SK-N-SH (cell line): Measurements from ENCODE around the gene SAMD1.

Experiments
- EP300 ChIP-seq, 2 experiments: IDR thresholded peaks; 2 replicates each; pipeline versions ENCODE4 v1.4.0 to v1.6.1; 2012; ENCODE audit warnings: borderline replicate concordance in 1 of 2, low read depth in 1 of 2, low read length in 1 of 2
- EZH2phosphoT487 ChIP-seq: fragments of 200-600 bp; sonication (generic); IDR thresholded peaks from 2 replicates; pipeline ENCODE4 v1.6.1; 2017; ENCODE audit warnings: low read depth, mixed run types, mild to moderate bottlenecking, antibody characterized with exemption, moderate library complexity, borderline replicate concordance
- FOXJ3 ChIP-seq: sonication (generic); formaldehyde crosslinking; IDR thresholded peaks from 2 replicates; pipeline ENCODE4 v1.5.1; 2020; ENCODE audit warnings: mild to moderate bottlenecking, missing genetic modification reagents
- FOXM1 ChIP-seq: IDR thresholded peaks from 2 replicates; pipeline ENCODE4 v1.4.0; 2012; ENCODE audit warnings: low read depth, mild to moderate bottlenecking
- RXRA ChIP-seq: IDR thresholded peaks from 2 replicates; pipeline ENCODE4 v1.4.0; 2012; ENCODE audit warnings: low read depth, mild to moderate bottlenecking, borderline replicate concordance
- SIN3A ChIP-seq: IDR thresholded peaks from 2 replicates; pipeline ENCODE4 v1.6.1; 2012; ENCODE audit warnings: low read depth, mild to moderate bottlenecking, low read length, moderate library complexity, borderline replicate concordance
- SMC3 ChIP-seq: IDR thresholded peaks from 2 replicates; pipeline ENCODE4 v1.6.1; 2012; ENCODE audit warnings: low read depth, low read length, improper control_type of control experiment
- TF ChIP-seq, protein P1 (sequence below): IDR thresholded peaks from 2 replicates; pipeline ENCODE4 v1.4.0; 2012; ENCODE audit warnings: low read depth
- TF ChIP-seq, protein P2 (sequence below): fragments of 200-600 bp; sonication (generic); IDR thresholded peaks from 2 replicates; pipeline ENCODE4 v1.6.1; 2017; ENCODE audit warnings: antibody characterized with exemption, mild to moderate bottlenecking, moderate library complexity

DNA sequence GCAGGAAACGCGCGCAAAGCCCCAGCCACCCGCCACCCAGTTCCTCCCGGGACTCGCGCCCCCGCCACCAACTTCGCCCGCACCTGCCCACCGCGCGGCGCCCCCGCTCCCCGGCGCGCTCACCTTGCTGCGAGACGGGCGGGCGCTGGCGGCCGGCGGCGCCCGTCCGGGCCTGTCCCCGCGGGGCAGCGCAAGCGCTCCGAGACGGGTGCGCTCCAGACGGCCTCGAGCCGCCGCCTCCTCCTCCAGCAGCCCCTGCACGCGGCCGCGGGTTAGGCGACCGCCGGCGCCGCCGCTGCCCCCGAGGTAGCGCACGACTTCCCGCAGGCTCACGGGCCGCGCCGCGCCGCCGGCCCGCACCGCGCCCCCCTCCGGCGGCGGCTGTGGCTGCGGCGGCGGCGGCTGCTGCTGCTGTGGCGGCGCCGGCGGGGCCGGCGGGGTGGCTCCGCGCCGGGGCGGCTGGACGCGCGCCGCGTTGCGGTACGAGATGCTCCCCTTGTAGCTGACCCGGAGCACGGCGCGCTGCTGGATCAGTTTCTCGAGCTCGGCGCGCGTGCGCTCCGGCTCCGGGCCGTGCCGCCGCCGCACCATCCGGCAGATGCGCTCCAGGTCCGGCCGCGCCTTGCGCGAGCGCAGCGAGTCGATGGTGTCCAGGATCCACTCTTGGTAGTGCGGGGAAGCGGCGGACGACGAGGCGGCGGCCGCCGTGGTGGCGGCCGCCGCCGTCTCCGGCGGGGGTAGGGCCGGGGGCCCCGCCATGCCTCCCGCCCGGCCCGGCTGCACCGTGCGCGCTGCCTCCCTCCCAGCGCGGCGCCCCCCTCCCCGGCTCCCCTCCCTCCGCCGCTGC lies 666 bp downstream of the SAMD1 start:
- no peak for TF ChIP-seq EP300 (IDR thresholded peaks at IDR 0.05; ENCODE audit: borderline replicate concordance in 1 of 2, low read depth in 1 of 2, low read length in 1 of 2)
- TF ChIP-seq SIN3A = no peak
- no peak for TF ChIP-seq RXRA
- no peak for TF ChIP-seq FOXJ3
- TF ChIP-seq EZH2phosphoT487 = no peak
- TF ChIP-seq, protein P1, sequence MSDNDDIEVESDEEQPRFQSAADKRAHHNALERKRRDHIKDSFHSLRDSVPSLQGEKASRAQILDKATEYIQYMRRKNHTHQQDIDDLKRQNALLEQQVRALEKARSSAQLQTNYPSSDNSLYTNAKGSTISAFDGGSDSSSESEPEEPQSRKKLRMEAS = no peak
- TF ChIP-seq, protein P2, sequence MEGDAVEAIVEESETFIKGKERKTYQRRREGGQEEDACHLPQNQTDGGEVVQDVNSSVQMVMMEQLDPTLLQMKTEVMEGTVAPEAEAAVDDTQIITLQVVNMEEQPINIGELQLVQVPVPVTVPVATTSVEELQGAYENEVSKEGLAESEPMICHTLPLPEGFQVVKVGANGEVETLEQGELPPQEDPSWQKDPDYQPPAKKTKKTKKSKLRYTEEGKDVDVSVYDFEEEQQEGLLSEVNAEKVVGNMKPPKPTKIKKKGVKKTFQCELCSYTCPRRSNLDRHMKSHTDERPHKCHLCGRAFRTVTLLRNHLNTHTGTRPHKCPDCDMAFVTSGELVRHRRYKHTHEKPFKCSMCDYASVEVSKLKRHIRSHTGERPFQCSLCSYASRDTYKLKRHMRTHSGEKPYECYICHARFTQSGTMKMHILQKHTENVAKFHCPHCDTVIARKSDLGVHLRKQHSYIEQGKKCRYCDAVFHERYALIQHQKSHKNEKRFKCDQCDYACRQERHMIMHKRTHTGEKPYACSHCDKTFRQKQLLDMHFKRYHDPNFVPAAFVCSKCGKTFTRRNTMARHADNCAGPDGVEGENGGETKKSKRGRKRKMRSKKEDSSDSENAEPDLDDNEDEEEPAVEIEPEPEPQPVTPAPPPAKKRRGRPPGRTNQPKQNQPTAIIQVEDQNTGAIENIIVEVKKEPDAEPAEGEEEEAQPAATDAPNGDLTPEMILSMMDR = no peak
- no peak for TF ChIP-seq SMC3
- no peak for TF ChIP-seq FOXM1
